NCI-H526 treated with DMSO at 0.1 percent for 48 hours (cell line): ENCODE measurements around the gene GRP.

ENCODE experiments used
- DNase-seq: peaks from one replicate; lab custom pipeline; 2025; lab: John Stamatoyannopoulos, UW

The GRP gene

GRCh38 chr18:59219672-59220163, at the start of gene GRP:
TSS of gene GRP (plus strand) at chr18:59220158. CDS start at chr18:59220266, 108 bp downstream.
- no peak for DNase-seq

GRCh38 chr18:59172664-59173249, 47.2 kb upstream of the GRP start:
- DNase-seq, result no peak

DNA sequence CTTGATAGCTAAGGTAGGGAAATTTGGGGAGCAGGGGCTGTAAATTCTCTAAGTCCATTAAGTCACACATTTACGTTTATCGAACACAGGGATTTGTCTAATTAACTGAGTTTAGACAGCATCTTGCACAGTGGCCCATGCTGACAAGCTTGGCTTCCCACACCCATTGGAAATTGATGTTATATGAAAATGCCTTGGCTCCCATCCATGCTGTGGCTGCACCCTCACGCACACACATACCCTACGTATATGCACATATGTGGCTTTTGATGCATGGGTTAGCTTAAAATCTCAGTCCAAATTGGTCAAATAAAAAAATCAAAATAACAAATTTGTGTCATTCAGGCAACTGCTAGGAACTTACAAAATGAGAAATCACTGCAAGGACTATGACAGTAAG, 42.5 kb upstream of the GRP start:
- DNase-seq, result no peak

- DNase-seq, result no peak
Measured at GRCh38 chr18:59180150-59180845, 39.7 kb upstream of the GRP start.

DNA sequence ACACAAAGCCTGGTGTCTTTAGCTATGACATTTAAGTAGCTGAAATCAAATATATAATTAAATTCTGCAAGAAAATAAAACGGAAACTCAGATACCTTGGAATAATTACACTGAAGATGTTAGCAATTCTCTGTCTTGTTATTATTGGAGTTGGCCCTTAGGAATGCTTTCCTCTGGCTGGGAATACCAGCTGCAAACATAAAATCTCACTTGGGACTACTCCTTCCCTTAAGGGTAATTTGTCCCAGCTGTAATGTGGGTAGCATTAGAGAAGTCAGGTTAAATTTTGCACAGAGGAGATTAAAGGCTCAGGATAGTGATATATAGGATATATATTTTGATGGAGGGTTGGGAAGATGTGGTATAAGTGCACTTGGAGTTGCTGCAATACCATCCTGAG, 37.3 kb upstream of the GRP start:
- DNase-seq, result no peak

DNA sequence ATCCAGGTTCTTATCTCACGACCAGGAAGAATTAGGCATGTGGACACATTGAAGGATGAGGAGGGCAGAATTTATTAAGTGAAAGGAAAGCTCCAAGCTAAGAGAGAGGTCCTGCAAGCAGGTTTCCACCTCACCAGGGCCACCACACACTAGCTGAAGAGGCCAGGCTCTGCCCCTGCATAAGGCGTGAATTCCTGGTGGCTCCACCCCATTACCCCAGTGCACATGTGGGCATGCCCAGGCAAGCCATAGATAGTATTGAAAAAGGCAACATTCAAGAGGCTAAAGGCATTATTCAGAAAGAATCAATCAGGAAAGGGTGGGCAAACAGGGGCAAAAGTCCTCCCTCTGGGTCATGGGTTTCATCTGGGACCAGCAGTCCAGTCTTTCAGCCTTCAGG, 30.9 kb upstream of the GRP start:
- no peak for DNase-seq

GRCh38 chr18:59189746-59190145, 30.2 kb upstream of the GRP start:
- no peak for DNase-seq

DNA sequence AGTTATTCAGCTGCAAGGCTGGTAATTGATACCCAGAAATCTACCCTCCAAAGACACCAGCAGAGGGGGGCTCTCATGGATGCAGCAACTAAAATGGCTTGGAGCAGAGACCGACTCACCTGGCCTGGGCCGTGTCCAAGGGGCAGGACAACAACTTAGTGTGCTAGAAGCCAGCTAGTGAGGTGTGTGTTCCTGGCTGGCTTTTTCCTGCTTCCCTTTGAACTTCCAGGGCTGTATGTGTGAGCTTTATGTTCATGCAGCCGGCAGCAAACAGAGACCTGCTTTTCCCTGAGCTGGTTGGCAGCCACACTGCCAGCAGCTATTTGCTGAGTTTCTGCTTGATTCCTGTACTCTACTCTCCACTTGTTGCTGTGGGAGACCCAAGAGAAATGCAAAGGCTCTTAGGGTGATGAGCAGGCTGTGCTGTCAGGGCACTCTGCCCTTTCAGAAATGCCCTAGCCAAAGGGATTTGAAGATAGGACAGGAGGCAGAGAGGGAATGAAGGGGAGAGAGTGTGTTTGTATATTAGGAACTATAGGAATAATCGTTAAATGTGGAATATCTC, 23.7 kb upstream of the GRP start:
- no peak for DNase-seq

DNA sequence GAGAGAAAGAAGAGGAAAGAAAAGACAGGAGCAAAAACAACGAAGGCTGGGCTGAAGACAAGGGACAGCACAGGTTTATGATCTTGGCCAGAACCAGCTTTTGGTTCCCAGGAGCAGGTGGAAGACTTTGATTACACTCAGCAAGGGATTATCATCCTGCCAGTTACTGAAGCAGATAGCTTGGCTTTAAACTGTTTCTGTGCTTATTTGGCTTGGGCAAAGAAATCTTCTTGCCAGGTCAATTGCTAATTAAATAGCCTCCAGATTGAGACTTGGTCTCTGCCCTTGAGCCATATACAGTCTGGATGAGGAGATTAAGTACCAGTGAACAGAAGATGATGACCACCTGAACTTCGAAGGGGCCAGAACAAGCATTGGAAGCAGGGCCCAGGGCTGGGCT, 22.3 kb upstream of the GRP start:
- no peak for DNase-seq

- DNase-seq, result no peak
Measured at GRCh38 chr18:59198215-59198614, 21.7 kb upstream of the GRP start.

DNA sequence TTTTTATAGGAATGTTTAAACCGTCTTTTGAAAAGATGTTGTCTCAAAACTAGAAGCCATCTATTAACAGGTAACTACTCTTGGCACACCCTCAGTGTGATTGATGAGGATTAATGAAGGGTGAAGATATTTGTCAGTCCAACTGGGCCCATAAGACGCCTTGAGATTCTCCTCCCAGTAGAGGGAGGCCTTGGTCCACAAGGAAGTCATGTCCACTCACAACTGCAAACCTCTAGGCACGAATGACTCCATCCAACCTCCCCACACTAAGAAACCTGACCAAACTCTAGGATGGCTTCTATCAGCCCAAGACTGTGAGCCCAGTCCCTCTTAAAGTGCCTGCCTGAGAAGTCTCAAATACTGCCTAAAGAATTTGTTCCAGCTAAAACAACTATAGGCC, 19.2 kb upstream of the GRP start:
- no peak for DNase-seq

GRCh38 chr18:59202258-59202820, 17.6 kb upstream of the GRP start:
- DNase-seq, result no peak

- no peak for DNase-seq
Measured at GRCh38 chr18:59207506-59207905, 12.5 kb upstream of the GRP start.

DNA sequence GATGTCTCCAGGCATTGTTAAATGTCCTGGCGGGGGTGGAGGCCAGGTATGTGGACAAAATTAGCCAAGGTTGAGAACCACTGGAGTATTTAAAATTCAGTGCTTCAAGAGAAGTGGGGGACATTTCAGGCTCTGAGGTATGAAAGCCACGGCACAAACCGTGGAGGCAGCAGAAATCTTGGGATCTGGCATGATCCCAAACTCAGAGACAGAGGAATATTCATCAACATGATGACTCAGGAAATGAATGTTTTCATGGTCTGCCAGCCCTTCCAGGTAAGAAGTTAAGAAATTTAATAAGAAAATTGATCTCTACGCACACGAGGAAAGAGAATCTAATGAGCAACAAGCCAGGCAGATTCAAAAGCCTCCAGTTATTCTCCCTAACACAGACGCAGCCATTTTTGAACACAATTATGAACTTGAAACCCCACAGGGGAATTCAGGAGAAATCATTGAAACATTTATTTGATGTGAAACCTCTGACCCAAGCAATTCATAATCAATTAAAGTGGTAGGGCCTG, 11.3 kb upstream of the GRP start:
- no peak for DNase-seq

- no peak for DNase-seq
Measured at GRCh38 chr18:59210299-59210698, 9.7 kb upstream of the GRP start.

GRCh38 chr18:59211629-59212028, 8.3 kb upstream of the GRP start:
- no peak for DNase-seq

- no peak for DNase-seq
Measured at GRCh38 chr18:59218018-59218417, 1.9 kb upstream of the GRP start.

GRCh38 chr18:59220164-59220783, 316 bp downstream of the GRP start:
- no peak for DNase-seq

- no peak for DNase-seq
Measured at GRCh38 chr18:59220784-59221765, 1.1 kb downstream of the GRP start.

GRCh38 chr18:59222341-59222740, 2.4 kb downstream of the GRP start:
- DNase-seq, result no peak

DNA sequence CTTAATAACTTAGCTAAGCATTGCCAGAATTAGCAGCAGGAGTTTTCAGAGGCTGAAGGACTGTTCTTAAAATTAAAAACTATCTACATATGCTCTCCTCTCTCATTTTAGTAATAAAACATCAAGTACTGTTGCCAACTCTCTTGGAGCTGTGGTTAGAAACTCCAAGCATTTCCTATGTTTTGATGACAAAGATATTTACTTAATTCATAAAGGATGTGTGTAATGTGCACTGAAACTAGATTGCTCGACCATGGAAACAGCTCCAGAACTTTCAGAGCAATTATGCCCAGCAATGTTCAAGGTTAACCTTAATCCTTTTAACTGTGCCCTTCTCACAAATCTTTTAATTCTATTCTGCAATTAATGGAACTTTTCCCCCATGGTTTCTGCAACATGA, 8.4 kb downstream of the GRP start:
- no peak for DNase-seq
